ENCODE data around the gene DNAH12.
"Not testable (repeated sequence)": the region's sequence is repeated elsewhere in the genome, so short reads cannot be mapped to it uniquely, and the experiment has no call there.

Gene DNAH12

GRCh38 chr3:57530071-57530608, 14.0 kb downstream of the DNAH12 start:
- no peak for TF ChIP-seq CTCF (conservative IDR thresholded peaks at IDR 0.05; ENCODE audit: low read depth, low read length)
- DNase-seq (ENCODE audit: low read depth) = no peak
- H3K4me3 ChIP-seq (ENCODE audit: low read length) = no peak overlapping the region

DNA sequence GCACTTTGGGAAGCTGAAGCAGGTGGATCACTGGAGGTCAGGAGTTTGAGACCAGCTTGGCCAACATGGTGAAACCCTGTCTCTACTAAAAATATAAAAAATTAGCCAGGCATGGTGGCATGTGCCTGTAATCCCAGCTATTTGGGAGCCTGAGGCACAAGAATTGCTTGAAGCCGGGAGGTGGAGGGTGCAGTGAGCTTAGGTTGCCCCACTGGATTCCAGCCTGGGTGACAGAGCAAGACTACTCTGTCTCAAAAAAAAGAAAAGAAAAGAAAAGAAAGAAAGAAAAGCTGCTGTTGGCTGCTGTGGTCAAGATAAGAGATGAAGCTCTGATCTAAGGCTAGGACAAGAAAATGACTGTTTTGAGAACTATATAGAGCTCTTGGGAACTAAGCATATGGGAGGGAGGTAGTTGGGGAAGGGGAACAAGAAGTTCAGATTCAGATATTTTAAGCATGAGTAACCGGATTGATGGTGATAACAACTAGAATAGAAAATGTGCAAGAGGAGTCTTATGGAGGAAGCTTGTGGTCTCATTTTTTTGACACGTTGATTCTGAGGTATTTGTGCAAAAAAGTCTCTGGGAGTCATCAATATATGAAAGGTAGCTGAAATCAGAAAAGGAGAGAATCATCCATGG, 25.7 kb downstream of the DNAH12 start:
- no peak for DNase-seq (ENCODE audit: low read depth)
- H3K4me3 ChIP-seq (ENCODE audit: low read length) = no peak overlapping the region
- TF ChIP-seq CTCF (conservative IDR thresholded peaks at IDR 0.05; ENCODE audit: low read depth, low read length) = no peak

DNA sequence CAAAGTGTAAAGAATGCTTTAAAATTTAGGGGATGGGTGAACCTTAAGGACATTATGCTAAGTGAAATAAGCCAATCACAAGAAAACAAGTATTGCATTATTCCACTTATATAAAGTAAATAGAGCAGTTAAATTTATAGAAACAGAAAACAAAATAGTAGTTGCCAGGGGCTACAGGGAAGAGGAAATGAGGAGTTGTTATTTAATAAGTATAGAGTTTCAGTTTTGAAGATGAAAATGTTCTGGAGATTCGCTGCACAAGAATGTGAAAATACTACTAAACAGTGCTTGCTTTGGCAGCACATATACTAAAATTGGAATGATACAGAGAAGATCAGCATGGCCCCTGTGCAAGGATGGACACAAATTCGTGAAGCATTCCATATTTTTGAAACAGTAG, 32.0 kb downstream of the DNAH12 start:
- no peak for TF ChIP-seq CTCF (conservative IDR thresholded peaks at IDR 0.05; ENCODE audit: low read depth, low read length)
- H3K4me3 ChIP-seq (ENCODE audit: low read length) = no peak overlapping the region
- DNase-seq (ENCODE audit: low read depth) = no peak

GRCh38 chr3:57505901-57506300, 38.2 kb downstream of the DNAH12 start:
- no peak for DNase-seq (ENCODE audit: low read depth)
- TF ChIP-seq CTCF (conservative IDR thresholded peaks at IDR 0.05; ENCODE audit: low read depth, low read length) = no peak
- H3K4me3 ChIP-seq (ENCODE audit: low read length) = no peak overlapping the region

DNA sequence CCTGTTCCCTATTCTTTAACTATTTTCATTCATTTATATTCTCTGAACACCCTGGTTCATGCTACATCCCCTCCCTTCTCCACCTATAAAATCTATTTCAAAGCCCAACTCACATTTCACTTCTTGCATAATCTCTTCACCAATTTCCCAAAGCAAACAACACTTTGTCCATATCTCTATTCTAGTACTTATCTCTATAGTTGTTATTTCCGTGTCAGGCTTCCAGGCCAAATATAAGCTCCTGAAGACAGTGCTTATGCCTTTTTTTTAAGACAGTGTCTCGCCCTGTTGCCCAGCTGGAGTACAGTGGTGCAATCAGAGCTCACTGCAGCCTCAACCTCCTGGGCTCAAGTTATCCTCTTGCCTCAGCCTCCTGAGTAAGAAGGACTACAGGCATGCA, 43.6 kb downstream of the DNAH12 start:
- no peak overlapping the region for H3K4me3 ChIP-seq (ENCODE audit: low read length)
- no peak for DNase-seq (ENCODE audit: low read depth)
- no peak for TF ChIP-seq CTCF (conservative IDR thresholded peaks at IDR 0.05; ENCODE audit: low read depth, low read length)

DNA sequence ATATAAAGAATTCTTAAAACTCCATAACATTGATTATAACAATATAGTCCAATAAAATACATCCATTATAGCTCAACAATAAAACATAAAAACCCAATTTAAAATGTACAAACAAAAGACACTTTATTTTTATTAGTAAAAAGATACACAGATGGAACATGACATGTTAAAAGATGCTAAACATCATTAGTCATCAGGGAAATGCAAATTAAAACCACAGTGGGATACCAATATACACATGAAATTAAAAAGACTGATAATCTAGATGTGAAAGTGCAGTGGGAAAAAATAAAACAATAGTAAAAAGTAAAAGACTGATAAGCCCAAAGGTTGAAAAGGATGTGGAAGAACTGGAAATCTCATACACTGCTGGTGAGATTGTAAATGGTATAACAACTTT, 46.2 kb downstream of the DNAH12 start:
- no peak for TF ChIP-seq CTCF (conservative IDR thresholded peaks at IDR 0.05; ENCODE audit: low read depth, low read length)
- no peak overlapping the region for H3K4me3 ChIP-seq (ENCODE audit: low read length)
- no peak for DNase-seq (ENCODE audit: low read depth)

DNA sequence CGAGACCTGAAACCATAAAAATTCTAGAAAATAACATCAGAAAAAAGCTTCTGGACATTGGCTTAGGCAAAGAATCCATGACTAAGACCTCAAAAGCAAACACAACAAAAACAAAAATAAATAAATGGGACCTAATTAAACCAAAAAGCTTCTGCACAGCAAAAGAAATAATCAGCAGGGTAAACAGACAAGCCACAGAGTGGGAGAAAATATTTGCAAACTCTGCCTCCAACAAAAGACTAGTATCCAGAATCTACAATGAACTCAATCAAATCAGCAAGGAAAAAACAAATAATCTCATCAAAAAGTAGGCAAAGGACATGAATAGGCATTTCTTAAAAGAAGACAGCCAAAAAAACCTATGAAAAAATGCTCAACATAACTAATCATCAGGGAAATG, 59.6 kb downstream of the DNAH12 start:
- TF ChIP-seq CTCF (conservative IDR thresholded peaks at IDR 0.05; ENCODE audit: low read depth, low read length) = no peak
- no peak overlapping the region for H3K4me3 ChIP-seq (ENCODE audit: low read length)
- DNase-seq (ENCODE audit: low read depth) = no peak

DNA sequence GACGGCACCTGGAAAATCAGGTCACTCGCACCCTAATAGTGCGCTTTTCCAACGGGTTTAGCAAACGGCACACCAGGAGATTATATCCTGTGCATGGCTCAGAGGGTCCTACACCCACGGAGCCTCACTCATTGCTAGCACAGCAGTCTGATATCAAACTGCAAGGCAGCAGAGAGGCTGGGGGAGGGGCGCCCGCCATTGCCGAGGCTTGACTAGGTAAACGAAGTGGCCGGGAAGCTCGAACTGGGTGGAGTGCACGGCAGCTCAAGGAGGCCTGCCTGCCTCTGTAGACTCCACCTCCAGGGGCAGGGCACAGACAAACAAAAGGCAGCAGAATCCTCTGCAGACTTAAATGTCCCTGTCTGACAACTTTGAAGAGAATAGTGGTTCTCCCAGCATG, 67.0 kb downstream of the DNAH12 start:
- DNase-seq (ENCODE audit: low read depth) = not testable (repeated sequence)

More for the DNA sequence above, 67.0 kb downstream of the DNAH12 start:
- not testable (repeated sequence) for H3K4me3 ChIP-seq (ENCODE audit: low read length)
